Cardiac septum (tissue), 1 donor: Measurements from ENCODE around the gene C1orf210. TPM values are rescaled to one million over a fixed set of nuclear protein-coding genes. Genes with fewer than 3 reads are reported as not detected.

Source experiments
- DNase-seq: peaks from one replicate; pipeline ENCODE4 v3.0.0-alpha.2; 2020; ENCODE audit warnings: low spot score
- intact Hi-C: fragments of 100-400 bp; cut with DNase I; formaldehyde crosslinking; loops from one replicate; pipeline ENCODE4 v1.14.0; 2022
- total RNA-seq: library from RNA; stranded (reverse); fragmentation: NEBNext Ultra II Directional; extraction: Animal tissue kit (Norgen Biotek cat#: 25700); gene quantifications from one replicate; pipeline ENCODE4 v1.2.1, GENCODE V29; 2021
- donor health status: DM: no; HTN: no; CAD: no.

Gene C1orf210
- total RNA-seq, 1 donor from 2014 or later = not detected

GRCh38 chr1:43258370-43258769 is 27.0 kb downstream of the C1orf210 start:
- intact Hi-C loops = no loop called here
- DNase-seq = no peak

GRCh38 chr1:43256675-43257570 is 28.5 kb downstream of the C1orf210 start:
- DNase-seq = no peak
- intact Hi-C loops = no loop called here

GRCh38 chr1:43255438-43256210 is 29.8 kb downstream of the C1orf210 start:
- intact Hi-C loops = no loop called here
- DNase-seq = peak; percentile 70

GRCh38 chr1:43253876-43254275 is 31.5 kb downstream of the C1orf210 start:
- intact Hi-C loops = no loop called here
- no peak for DNase-seq

- intact Hi-C loops = no loop called here
- no peak for DNase-seq
Measured at GRCh38 chr1:43253173-43253572, 32.2 kb downstream of the C1orf210 start.

- intact Hi-C loops = no loop called here
- no peak for DNase-seq
Measured at GRCh38 chr1:43252225-43252624, 33.2 kb downstream of the C1orf210 start.

GRCh38 chr1:43251024-43251423 is 34.4 kb downstream of the C1orf210 start:
- intact Hi-C loops = no loop called here
- no peak for DNase-seq

- intact Hi-C loops = no loop called here
- no peak for DNase-seq
Measured at GRCh38 chr1:43250351-43250761, 35.0 kb downstream of the C1orf210 start.

- intact Hi-C loops = no loop called here
- DNase-seq = no peak
Measured at GRCh38 chr1:43247256-43247921, 38.0 kb downstream of the C1orf210 start.

- intact Hi-C loops = no loop called here
- DNase-seq = no peak
Measured at GRCh38 chr1:43246466-43247213, 38.7 kb downstream of the C1orf210 start.

GRCh38 chr1:43243299-43243698 is 42.1 kb downstream of the C1orf210 start:
- no peak for DNase-seq

GRCh38 chr1:43241413-43241836 is 44.0 kb downstream of the C1orf210 start:
- no peak for DNase-seq
- intact Hi-C loops = no loop called here

More at GRCh38 chr1:43243299-43243698, 42.1 kb downstream of the C1orf210 start:
- intact Hi-C loops = no loop called here

GRCh38 chr1:43239484-43239883 is 45.9 kb downstream of the C1orf210 start:
- no peak for DNase-seq
- intact Hi-C loops = loop anchor here (5.0 kb wide), 2 partner anchors 63 to 118 kb away; partner anchors contain the start of genes CDC20 and TIE1

- intact Hi-C loops = loop anchor here (5.0 kb wide), 2 partner anchors 63 to 118 kb away; partner anchors contain the start of genes CDC20 and TIE1
- no peak for DNase-seq
Measured at GRCh38 chr1:43238991-43239469, 46.4 kb downstream of the C1orf210 start.

- DNase-seq = no peak
- intact Hi-C loops = loop anchor here (5.0 kb wide), 2 partner anchors 64 to 119 kb away; partner anchors contain the start of genes CDC20 and TIE1
Measured at GRCh38 chr1:43238085-43238484, 47.3 kb downstream of the C1orf210 start.

GRCh38 chr1:43237121-43237520 is 48.3 kb downstream of the C1orf210 start:
- intact Hi-C loops = loop anchor here (5.0 kb wide), 2 partner anchors 65 to 120 kb away; partner anchors contain the start of genes CDC20 and TIE1
- no peak for DNase-seq

- intact Hi-C loops = loop anchor here (5.0 kb wide), 2 partner anchors 67 to 122 kb away; partner anchors contain the start of genes CDC20 and TIE1
- no peak for DNase-seq
Measured at GRCh38 chr1:43235451-43236121, 49.8 kb downstream of the C1orf210 start.

GRCh38 chr1:43235040-43235439 is 50.3 kb downstream of the C1orf210 start:
- DNase-seq = no peak
- intact Hi-C loops = loop anchor here (5.0 kb wide), 2 partner anchors 67 to 122 kb away; partner anchors contain the start of genes CDC20 and TIE1
